K562 (cell line): ENCODE measurements around the gene CERS6.

ENCODE experiments used
- HDAC6 ChIP-seq: IDR thresholded peaks from 2 replicates; pipeline ENCODE4 v1.6.1; 2012; ENCODE audit warnings: low read depth, mild to moderate bottlenecking, control low read depth, inconsistent platforms, low read length, moderate library complexity
- JUNB ChIP-seq: fragments of 450-650 bp; formaldehyde crosslinking; conservative IDR thresholded peaks from 2 replicates; pipeline ENCODE4 v1.4.0; 2020; ENCODE audit warnings: mild to moderate bottlenecking
- NFYB ChIP-seq: IDR thresholded peaks from 2 replicates; pipeline ENCODE4 v1.6.1; 2011; ENCODE audit warnings: mild to moderate bottlenecking, moderate library complexity; ENCODE audit not compliant: insufficient read length; ENCODE audit errors: extremely low read depth
- PYGO2 ChIP-seq: fragments of 450-650 bp; IDR thresholded peaks from 2 replicates; pipeline ENCODE4 v1.6.1; 2016; ENCODE audit warnings: mild to moderate bottlenecking, missing genetic modification characterization, moderate library complexity, missing compliant biosample characterization
- RBM34 ChIP-seq: fragments of 200-400 bp; formaldehyde crosslinking; IDR thresholded peaks from 2 replicates; pipeline ENCODE4 v1.6.1; 2018; ENCODE audit warnings: low read length, borderline replicate concordance; ENCODE audit not compliant: insufficient read depth
- TAL1 ChIP-seq: fragments of 450-650 bp; IDR thresholded peaks from 2 replicates; pipeline ENCODE4 v1.6.1; 2016; ENCODE audit warnings: mild to moderate bottlenecking
- ZBTB7A ChIP-seq: IDR thresholded peaks from 2 replicates; pipeline ENCODE4 v1.6.1; 2011; ENCODE audit warnings: low read depth, mild to moderate bottlenecking, low read length, moderate library complexity, borderline replicate concordance; ENCODE audit not compliant: control insufficient read depth
- ZEB2 ChIP-seq: fragments of 450-650 bp; IDR thresholded peaks from 2 replicates; pipeline ENCODE4 v1.6.1; 2016
- TF ChIP-seq, protein P1 (sequence below): conservative IDR thresholded peaks from 2 replicates; pipeline ENCODE4 v1.6.1; 2011; ENCODE audit warnings: low read depth, mild to moderate bottlenecking, low read length; ENCODE audit not compliant: control insufficient read depth
- TF ChIP-seq, protein P2 (sequence below), 3 experiments: IDR thresholded peaks in 2 of 3; conservative IDR thresholded peaks in 1 of 3; 2 replicates each; pipeline ENCODE4 v1.5.1; 2011 to 2012; ENCODE audit warnings: low read length in 3 of 3, mild to moderate bottlenecking in 3 of 3, control low read depth in 2 of 3, improper control_type of control experiment in 1 of 3, inconsistent platforms in 1 of 3, low read depth in 1 of 3, mixed read lengths in 1 of 3, moderate library complexity in 1 of 3; ENCODE audit not compliant: insufficient read depth in 2 of 3

DNA sequence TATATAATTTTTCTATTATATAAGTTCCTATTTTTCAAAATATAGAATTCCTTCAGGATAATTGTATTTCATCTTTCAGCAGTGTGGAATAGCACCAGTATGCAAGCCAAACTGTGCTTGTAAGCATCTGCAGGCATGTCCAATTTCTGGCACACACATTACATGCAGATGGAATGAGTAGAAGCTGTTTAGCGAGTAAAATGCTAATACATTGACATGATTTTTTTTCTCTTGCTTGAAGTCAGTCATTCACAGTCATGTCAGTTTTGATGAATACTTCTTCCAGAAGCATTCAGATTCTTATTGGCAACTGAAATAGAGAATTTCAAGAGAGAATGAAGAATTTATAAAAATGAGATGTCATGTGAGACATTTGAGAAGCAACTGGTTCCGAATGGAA is 109.4 kb downstream of the CERS6 start:
- no peak for TF ChIP-seq JUNB (CRISPR knock-in tag)
- TF ChIP-seq, protein P1, sequence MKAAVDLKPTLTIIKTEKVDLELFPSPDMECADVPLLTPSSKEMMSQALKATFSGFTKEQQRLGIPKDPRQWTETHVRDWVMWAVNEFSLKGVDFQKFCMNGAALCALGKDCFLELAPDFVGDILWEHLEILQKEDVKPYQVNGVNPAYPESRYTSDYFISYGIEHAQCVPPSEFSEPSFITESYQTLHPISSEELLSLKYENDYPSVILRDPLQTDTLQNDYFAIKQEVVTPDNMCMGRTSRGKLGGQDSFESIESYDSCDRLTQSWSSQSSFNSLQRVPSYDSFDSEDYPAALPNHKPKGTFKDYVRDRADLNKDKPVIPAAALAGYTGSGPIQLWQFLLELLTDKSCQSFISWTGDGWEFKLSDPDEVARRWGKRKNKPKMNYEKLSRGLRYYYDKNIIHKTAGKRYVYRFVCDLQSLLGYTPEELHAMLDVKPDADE, result no peak
- TF ChIP-seq, protein P2, sequence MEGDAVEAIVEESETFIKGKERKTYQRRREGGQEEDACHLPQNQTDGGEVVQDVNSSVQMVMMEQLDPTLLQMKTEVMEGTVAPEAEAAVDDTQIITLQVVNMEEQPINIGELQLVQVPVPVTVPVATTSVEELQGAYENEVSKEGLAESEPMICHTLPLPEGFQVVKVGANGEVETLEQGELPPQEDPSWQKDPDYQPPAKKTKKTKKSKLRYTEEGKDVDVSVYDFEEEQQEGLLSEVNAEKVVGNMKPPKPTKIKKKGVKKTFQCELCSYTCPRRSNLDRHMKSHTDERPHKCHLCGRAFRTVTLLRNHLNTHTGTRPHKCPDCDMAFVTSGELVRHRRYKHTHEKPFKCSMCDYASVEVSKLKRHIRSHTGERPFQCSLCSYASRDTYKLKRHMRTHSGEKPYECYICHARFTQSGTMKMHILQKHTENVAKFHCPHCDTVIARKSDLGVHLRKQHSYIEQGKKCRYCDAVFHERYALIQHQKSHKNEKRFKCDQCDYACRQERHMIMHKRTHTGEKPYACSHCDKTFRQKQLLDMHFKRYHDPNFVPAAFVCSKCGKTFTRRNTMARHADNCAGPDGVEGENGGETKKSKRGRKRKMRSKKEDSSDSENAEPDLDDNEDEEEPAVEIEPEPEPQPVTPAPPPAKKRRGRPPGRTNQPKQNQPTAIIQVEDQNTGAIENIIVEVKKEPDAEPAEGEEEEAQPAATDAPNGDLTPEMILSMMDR (IDR thresholded peaks at IDR 0.05 in 2 of 3, conservative IDR thresholded peaks at IDR 0.05 in 1 of 3; ENCODE audit: insufficient read depth in 2 of 3, low read depth in 1 of 3, low read length in 3 of 3), result no peak
- no peak for TF ChIP-seq HDAC6
- no peak for TF ChIP-seq ZEB2
- TF ChIP-seq PYGO2, result no peak
- TF ChIP-seq NFYB, result no peak
- no peak for TF ChIP-seq RBM34
- no peak for TF ChIP-seq ZBTB7A
- TF ChIP-seq TAL1, result no peak
